NT2/D1 (cell line): ENCODE data around the gene HTN3.

Experiments used
- YY1 ChIP-seq: IDR thresholded peaks from 2 replicates; pipeline ENCODE4 v1.6.1; 2011; ENCODE audit not compliant: insufficient read length, insufficient read depth
- ZNF274 ChIP-seq: IDR thresholded peaks from 2 replicates; pipeline ENCODE4 v1.6.1; 2011; ENCODE audit warnings: mild to moderate bottlenecking, low read depth, low read length

DNA sequence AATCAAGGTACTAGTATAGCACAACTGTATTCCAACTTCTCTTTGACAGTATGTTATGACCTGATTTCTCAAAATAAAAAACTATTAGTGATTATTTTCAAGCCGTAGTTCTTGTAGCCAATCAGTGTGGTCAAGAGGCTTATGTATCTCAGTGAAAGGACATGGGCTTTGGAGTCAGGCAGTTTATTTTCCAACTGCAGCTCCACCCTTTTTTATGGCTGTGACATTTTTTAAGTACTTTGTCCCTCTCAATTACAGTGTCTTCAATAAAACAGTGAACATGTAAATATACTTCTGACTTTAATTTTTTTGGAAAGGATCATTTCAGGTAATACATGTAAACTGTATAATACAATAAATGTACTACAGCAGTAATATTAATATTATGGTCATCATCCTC, 51.9 kb downstream of the HTN3 start:
- TF ChIP-seq YY1 (no peak), ZNF274 (no peak)
